Glomerular visceral epithelial cell (primary cell): Measurements from ENCODE around the gene SGF29.
"Not testable (repeated sequence)": the region's sequence is repeated elsewhere in the genome, so short reads cannot be mapped to it uniquely, and the experiment has no call there.

Experiments
- DNase-seq: peaks from one replicate; pipeline ENCODE4 v3.0.0-alpha.2; 2016; ENCODE audit errors: extremely low spot score

Gene SGF29

DNA sequence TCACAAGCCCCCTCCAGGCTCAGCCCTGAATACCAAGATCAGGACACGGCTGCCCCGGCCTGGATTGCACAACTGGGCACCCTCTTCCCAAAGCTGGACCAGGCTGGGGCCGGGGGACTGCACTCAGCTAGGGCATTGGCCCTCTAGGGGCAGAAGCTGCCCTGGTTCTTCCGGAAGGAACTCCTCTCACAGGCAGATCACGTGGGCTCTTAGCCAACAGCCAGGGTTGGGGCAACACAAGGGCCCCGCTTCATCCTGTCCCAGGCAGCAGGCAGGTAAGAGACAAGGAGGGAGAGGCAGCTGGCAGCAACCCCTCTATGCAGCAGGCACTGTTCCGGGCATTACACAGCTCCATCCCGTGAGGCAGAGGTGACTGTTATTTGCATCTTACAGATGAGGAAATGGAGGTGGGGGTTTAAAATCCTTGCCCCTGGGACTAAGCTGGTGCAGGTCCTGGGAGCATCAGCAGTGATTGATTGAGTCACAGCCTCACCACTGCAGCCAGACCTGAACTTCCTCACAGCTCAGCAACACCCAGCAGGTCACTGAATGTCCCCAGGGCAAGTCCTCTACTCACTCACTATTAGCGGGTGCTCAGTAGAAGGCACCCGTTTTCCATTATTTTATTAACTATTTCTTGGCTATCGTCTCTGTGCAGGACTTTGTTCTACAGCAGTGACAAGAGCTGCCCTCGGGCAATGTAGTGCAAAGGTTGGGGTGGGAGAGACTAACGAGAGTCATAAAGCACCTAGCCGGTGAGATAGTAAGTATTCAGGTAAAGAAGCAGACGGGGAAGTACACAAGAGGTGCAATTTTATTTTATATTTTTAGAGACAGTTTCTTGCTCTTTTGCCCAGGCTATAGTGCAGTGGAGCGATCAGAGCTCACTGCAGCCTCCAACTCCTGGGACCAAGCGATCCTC, 58.9 kb downstream of the SGF29 start:
- DNase-seq: not testable (repeated sequence)

DNA sequence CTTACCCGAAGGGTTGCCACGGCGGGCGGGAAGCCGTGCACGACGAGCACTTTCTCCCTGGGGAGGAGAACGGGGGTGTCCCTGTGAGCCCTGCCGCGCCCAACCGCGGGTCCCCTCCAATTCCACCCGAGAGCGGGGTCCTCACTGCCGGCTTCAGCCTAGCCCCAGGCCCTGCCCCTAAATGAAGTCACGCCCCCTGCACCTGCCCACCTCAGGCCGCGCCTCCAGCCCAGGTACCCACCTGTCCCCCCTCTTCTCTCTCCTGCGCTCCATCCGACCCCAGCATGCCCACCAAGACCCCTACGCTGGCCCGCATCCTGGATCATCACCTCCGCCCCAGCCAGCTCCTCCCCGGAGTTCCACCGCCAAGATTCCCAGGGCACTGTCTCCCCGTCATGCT, 60.2 kb downstream of the SGF29 start:
- DNase-seq: not testable (repeated sequence)

DNA sequence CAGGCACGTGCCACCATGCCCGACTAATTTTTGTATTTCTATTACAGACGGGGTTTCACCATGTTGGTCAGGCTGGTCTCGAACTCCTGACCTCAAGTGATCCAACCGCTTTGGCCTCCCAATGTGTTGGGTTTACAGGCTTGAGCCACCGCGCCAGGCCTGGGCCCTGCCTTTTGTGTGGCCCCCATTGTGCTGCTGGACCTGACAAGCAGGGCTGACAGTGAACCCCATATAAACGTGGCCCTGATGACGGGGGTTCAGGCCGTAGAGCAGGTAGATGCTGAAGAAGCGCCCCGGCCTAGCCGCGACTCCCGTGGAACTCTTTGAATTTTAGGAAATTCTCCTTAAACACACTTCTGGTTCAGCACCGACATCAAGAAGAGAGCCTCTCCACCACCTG, 60.8 kb downstream of the SGF29 start:
- DNase-seq: not testable (repeated sequence)

DNA sequence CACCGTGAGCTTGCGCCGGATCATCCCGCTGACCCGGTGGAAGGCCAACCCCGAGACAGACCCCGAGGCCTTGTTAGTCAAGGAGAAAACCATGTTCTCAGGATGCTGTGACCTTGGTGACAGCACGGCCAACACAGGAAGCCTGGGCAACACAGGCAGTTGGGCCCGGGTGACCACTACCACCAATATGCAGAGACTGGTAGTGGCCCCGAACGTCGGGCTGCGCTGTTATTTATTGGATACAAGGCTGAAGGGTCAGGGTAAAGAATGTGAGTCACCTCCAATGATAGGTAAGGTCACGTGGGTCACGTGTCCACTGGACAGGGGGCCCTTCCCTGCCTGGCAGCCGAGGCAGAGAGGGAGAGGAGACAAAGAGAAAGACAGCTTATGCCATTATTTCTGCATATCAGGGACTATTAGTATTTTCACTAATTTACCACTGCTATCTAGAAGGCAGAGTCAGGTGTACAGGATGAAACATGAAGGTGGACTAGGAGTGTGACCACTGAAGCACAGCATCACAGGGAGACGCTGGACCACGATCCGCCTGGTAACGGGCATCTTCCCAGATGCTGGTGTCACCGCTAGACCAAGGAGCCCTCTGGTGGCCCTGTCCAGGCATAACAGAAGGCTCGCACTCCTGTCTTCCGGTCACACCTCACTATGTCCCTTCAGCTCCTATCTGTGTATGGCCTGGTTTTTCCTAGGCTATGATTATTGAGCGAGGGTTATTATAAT, 61.9 kb downstream of the SGF29 start:
- DNase-seq: peak; percentile 23

DNA sequence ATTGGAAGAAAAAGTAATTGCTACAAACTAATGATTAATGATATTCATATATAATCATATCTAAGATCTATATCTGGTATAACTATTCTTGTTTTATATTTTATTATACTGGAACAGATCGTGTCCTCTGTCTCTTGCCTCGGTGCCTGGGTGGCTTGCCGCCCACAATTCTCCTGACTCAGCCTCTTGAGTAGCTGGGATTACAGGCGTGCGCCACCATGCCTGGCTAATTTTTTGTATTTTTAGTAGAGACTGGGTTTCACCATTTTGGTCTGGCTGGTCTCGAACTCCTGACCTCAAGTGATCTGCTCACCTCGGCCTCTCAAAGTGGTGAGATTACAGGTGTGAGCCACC, 62.5 kb downstream of the SGF29 start:
- DNase-seq: not testable (repeated sequence)

DNA sequence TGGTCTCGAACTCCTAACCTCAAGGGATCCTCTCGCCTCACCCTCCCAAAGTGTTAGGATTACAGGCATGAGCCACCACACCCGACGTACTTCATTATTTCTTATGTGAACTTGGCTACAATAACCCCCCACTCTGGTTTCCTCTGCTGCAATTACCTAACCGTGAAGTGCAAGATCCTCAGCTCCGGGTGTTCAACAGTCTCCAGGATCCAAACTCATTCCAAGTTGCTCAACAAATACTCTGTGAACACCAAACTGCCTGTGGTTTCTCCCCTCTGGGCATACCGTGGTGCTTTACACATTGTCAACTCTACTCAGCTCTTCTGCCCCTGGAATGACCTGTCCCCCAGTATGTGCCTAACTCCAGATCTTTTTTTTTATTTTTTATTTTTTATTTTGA, 62.9 kb downstream of the SGF29 start:
- DNase-seq: no peak

DNA sequence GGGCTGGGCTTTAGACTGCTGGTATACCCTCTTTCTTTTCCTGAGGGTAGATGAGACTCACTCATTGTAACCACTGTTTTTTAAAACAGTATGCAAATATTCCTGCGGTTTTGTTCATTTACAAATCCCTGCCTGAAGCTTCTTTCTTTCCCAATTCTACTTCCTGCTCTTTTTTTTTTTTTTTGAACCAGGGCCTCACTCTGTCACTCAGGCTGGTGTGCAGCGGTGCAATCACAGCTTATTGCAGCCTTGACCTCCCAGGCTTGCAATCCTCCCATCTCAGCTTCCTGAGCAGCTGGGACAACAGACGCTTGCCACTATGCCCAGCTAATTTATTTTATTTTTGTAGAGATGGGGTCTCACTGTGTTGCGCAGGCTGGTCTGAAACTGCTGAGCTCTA, 64.2 kb downstream of the SGF29 start:
- DNase-seq: peak; percentile 53

DNA sequence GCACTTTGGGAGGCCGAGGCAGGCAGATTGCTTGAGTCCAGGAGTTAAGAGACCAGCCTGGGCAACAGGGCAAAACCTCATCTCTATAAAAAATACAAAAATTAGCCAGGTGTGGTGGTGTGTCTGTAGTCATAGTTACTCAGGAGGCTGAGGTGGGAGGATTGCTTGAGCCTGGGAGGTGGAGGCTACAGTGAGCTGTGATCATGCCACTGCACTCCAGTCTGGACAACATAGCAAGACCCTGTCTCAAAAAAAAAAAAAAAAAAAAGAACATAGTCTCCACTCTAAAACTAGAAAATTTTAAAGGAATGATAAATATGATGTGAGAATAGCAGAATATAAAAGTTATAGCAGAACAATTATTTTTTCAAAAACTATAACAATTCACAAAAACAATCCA, 66.6 kb downstream of the SGF29 start:
- not testable (repeated sequence) for DNase-seq

DNA sequence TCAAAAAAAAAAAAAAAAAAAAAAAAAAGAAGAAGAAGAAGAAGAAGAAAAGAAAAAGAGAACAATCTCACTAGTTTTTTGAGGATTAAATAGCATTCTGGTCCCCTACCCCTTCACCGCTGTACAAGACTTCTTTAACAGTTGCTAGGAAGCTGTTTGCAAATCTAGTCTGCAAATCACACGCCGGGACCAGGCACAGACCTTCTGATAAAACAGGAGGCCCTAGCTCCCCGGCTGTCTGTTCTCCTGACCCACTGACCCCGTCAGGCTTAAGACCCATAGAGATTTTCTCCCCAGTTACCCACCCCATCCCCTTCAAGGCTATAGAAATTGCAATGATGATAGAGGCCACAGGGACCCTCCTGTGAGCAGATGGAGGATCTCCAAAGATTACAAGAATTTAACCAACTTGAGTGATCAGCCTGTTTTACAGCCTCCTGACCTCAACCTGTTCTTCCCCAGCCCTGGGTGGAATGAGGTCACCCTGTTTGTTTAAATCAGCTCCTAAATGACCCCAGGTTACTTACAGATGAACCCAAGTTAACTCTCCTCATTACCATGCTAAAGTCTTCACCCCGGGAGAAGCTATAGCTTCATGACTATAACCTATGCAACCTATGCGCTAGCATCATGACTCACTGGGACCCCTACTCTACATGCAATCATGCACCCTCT, 67.9 kb downstream of the SGF29 start:
- no peak for DNase-seq

DNA sequence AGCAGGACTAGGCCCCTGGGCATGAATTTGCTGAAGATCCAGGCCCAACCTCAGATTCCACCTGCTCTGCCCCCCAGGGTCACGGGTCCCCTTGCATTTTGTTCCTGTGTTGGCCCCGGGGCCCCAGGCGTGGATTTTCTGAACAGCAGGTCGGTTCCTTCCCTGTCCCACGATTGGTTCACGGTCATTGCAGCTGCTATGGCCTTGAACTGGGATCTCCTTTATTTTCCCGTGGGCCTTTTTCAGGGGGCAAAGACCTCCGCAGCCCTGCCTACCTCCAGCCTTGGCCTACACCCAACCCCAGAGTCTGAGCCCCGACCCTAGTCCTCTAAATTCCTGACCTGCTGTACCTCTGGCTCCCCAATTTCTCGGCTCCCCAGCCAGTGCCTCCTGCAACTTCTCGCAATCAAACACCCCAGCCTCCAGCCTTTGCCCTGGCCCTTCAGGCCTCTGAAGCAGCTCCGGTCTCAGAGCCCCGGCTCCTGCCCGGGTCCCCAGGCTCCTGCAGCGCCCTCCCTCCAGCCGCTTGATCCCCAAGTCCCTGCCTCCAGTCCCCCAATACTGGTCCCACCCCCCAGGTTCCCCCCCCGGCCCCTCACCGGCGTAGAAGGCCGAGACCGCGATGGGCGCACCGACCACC, 68.9 kb downstream of the SGF29 start:
- DNase-seq: not testable (repeated sequence)

DNA sequence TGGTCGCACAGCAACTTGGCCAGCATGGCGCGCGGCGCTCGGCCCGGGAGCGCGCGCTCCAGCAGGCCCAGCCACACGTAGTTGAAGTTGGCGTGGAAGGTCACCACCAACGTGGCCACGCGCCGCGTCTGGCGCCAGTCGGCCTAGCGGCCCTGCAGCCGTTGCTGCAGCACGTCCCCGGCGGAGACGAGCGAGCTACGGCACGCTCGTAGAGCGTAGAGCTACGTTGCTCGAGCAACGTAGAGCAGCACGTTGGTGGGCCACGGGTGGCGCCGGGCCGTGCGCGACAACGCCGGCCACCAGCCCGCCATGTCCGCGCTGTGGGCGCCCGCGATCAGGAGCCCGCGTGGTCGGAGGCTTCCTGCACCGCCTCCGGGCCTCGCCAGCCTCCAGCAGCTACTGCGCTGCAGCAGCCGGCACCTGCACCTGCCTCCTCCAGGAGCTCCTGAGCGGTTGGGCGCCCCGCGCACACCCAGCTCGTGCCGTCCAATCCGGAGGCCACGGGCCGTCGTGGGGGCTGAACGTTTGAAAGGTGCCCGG, 69.5 kb downstream of the SGF29 start:
- no peak for DNase-seq

DNA sequence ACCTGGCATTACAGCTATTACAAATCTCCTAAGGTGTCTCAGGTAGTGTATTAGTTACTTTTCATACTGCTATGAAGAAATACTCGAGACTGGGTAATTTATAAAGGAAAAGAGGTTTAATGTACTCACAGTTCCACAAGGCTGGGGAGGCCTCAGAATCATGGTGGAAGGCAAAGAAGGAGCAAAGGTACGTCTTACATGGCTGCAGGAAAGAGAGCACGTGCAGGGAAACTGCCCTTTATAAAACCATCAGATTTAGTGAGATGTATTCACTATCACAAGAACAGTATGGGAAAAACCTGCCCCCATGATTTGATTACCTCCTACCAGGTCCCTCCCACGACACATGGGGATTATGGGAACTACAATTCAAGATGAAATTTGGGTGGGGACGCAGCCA, 77.2 kb downstream of the SGF29 start:
- DNase-seq: not testable (repeated sequence)

DNA sequence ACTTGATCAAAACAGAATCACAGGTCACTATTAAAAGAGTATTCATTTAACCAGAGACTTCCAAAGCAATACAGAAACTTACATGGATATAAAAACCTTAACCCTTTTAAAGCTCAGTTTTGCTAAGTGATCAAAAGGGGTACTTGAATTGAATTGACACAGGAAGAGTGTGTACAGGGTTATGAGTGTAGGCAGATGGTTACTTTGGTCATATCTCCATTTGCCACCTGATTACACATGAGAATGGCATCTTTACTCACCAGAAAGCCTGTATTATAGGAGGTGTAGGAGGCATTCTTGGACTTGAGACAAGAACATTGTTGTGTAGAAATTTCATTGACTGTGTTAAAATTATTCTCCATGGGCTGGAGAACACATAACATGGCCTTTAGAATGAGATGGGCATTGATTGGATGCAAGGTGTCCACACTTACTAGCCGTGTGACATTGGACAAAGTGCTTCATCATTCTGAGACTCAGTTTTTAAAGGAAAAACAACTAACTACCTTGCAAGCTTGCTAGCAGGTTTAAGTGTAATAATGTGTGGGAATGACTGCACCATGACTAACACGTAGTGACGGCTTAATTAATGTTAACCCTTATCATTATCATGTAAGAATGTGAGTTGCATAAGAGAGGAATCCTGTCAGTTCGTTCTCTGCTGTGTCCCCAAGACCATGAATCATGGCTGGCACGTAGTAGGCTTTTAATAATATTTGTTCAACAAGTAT, 82.5 kb downstream of the SGF29 start:
- DNase-seq: peak; percentile 41

DNA sequence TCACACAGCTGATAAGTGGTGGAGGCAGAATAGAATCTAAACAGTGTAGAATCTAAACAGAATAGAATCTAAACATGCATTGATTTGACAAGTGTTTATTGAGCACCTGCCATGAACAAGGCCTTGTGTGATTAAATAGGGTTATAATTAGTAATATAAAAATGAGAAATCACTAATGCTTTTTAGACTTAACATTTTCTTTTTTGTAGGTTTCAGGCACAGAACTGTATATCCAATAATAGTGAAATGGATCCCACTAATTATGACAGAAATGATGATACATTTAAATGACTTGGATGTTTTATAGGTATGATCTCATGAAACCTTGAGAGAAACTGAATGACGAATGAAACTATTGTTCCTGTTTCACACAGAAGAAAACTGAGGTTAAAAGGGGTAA, 84.0 kb downstream of the SGF29 start, which contains the start of gene NPIPB8:
Gene NPIPB8, plus strand, starts transcription at position 301 of the 400 bp plus-strand sequence. CDS start 296 bp downstream, outside the sequence.
- DNase-seq: not testable (repeated sequence)

DNA sequence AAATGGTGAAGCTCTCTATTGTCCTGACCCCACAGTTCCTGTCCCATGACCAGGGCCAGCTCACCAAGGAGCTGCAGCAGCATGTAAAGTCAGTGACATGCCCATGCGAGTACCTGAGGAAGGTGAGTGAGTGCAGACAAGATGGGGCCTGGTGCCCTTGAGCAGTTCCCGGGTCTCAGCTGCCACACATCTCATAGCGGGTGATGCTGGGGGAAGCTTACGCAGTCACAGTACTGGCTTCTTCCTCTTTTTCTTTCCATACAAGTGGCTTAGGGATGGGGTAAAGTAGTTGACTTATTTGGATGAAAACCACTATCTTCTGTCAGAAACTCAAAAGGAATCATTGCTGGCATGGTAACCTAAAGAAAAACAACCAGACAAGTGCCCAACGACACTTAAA, 84.6 kb downstream of the SGF29 start:
- DNase-seq: not testable (repeated sequence)

DNA sequence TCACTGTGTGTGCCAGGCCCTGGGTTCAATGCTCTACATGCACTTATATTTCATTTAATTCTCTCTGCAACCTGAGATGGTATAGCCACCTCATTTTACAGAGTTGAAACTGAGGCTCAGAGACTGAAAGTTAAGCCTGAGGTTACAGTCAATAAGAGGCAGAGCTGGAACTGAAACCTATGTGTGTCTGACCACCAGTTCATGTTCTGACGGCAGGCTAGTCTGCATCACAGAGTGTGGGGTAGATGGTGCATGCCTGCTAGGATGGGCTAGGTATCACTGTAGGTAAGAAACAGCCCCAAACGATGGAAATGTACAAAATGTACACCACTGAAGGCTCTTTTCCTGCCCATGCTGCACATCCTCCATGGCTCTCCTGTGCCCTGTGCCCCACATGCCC, 86.2 kb downstream of the SGF29 start:
- not testable (repeated sequence) for DNase-seq
